RWPE1 (cell line): Measurements from ENCODE around the gene SCNN1B.

Experiments
- CTCF ChIA-PET: fragments of 350-600 bp; sonication (Branson Sonifier 250); formaldehyde crosslinking; extraction: SDS; loops from one replicate; lab custom pipeline; 2021; lab: Yijun Ruan, JAX
- POLR2A ChIA-PET: fragments of 400-600 bp; formaldehyde crosslinking; extraction: SDS; loops from one replicate; lab custom pipeline; 2020; ENCODE audit warnings: antibody characterized with exemption; ENCODE audit not compliant: low non-redundant PET; lab: Yijun Ruan, JAX
- DNase-seq: peaks from one replicate; pipeline ENCODE4 v3.0.0; 2012; ENCODE audit warnings: low spot score
- H3K27ac ChIP-seq: fragments of 450-650 bp; 2 replicates; pipeline ENCODE4 v1.5.1; 2017
- CTCF ChIP-seq: fragments of 450-650 bp; conservative IDR thresholded peaks from 2 replicates; pipeline ENCODE4 v1.5.1; 2017; ENCODE audit warnings: low read depth, mild to moderate bottlenecking

Gene SCNN1B

DNA sequence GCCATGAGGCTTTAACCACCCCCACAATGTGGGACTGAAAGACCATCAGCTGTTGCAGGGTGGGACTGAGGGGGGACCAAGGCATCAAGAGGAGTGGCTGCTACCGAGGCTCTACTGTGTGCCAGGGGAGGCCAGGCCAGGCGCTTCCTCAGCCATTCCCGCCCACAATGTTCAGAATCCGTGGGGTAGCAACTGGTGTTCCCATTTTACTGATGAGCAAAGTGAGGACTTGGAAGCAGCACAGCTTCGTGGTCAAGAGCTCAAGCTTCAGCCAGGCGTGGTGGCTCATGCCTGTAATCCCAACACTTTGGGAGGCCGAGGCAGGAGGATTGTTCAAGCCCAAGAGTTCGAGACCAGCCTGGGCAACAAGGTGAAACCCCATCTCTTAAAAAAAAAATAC is 65.9 kb downstream of the SCNN1B start:
- ChIA-PET CTCF (interaction anchor here (0.7 kb wide), 1 partner anchor 70 kb away, joined by 3 read pairs; no protein-coding TSS in a partner anchor), POLR2A (no interaction called here)
- DNase-seq, result no peak
- no peak for TF ChIP-seq CTCF
- H3K27ac ChIP-seq, result peak overlapping the region; percentile 43

DNA sequence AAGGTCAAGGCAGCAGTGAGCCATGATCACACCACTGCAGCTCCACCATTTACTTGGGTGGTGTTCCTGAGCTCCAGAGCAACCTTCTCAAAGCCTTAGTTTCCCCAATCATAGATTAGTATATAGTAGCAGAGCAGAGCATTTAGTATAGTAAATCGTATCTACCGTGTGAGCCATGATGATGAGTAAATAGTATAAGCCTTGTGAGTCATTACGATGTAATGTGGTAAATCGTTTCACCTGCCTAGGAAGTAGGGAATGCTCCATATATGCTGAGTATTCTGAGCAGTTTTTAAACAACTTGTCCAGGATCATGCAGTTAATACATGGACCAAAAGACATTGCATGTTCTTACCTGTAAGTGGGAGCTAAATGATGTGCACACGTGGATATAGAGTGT is 66.4 kb downstream of the SCNN1B start:
- peak overlapping the region; percentile 43 for H3K27ac ChIP-seq
- ChIA-PET POLR2A (no interaction called here), CTCF (interaction anchor here (0.7 kb wide), 1 partner anchor 70 kb away, joined by 3 read pairs; no protein-coding TSS in a partner anchor)
- peak; percentile 66 for DNase-seq
- TF ChIP-seq CTCF, result no peak

- DNase-seq, result no peak
- ChIA-PET CTCF (no interaction called here), POLR2A (no interaction called here)
- TF ChIP-seq CTCF, result no peak
- peak overlapping the region; percentile 18; the same call in 1 of the 2 replicates for H3K27ac ChIP-seq
These were observed 67.3 kb downstream of the SCNN1B start for GRCh38 chr16:23369416-23369815.

GRCh38 chr16:23371368-23371767 is 69.3 kb downstream of the SCNN1B start:
- no peak overlapping the region for H3K27ac ChIP-seq
- CTCF ChIA-PET, result interaction anchor here (0.6 kb wide), 1 partner anchor 75 kb away, joined by 3 read pairs; no protein-coding TSS in a partner anchor
- TF ChIP-seq CTCF, result no peak; the same call in 1 of the 2 replicates
- POLR2A ChIA-PET, result no interaction called here
- DNase-seq, result no peak

GRCh38 chr16:23373436-23374219 is 71.5 kb downstream of the SCNN1B start:
- TF ChIP-seq CTCF, result no peak
- POLR2A ChIA-PET, result no interaction called here
- no peak overlapping the region for H3K27ac ChIP-seq
- no peak for DNase-seq
- CTCF ChIA-PET, result no interaction called here

- no peak overlapping the region for H3K27ac ChIP-seq
- DNase-seq, result no peak
- no peak for TF ChIP-seq CTCF
- CTCF ChIA-PET, result no interaction called here
- POLR2A ChIA-PET, result no interaction called here
These were observed 72.8 kb downstream of the SCNN1B start for GRCh38 chr16:23374721-23375510.
